ENCODE measurements around the gene COX19.

COX19 gene

GRCh38 chr7:918118-918425, 57.3 kb downstream of the COX19 start:
- no peak for DNase-seq

GRCh38 chr7:917255-918117, 57.9 kb downstream of the COX19 start:
- DNase-seq: no peak

DNA sequence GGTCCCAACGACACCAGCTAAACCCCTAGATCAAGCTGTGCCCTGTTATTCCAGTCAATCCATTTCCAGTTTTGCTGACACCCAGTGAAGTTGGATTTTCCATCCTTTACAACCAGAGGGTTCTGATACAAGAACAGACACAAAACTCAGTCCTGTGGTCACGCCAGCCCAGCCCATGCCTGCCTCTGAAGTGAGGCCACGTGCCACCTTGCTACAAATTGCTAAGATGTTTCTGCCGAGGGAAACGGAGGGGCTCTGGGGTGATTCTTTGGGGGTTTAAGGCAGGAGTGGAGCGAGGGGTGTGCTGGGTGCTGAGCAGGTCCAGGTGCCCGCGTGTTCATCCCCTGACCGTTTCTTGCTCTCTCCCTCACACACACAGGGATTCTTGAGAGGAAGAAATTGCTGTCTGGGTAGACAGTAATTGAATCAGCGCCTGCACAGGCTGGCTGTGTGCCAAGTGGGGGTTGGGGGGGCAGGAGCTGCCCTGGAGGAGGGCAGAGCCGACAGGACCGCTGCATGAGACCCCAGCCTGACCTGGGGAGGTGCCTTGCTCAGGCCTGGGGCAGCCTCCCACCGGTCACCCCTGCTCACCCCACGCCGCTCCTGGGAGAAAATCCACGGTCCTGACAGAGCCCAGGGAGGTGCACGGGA, 58.9 kb downstream of the COX19 start:
- DNase-seq: peak in 2 of 58 donors; percentile 27 to 48

Data from anterior cingulate cortex (tissue), 58 donors.